AG09309 (cell line): ENCODE measurements around the gene PECR.

Experiments used
- DNase-seq: peaks from one replicate; pipeline ENCODE4 v3.0.0-alpha.2; 2010; ENCODE audit warnings: low read depth
- H3K4me3 ChIP-seq: 2 replicates; pipeline ENCODE4 v1.5.1; 2011; ENCODE audit warnings: mild to moderate bottlenecking, low read depth, low read length, moderate library complexity; ENCODE audit not compliant: control insufficient read depth
- TF ChIP-seq, protein P1 (sequence below): IDR thresholded peaks from 2 replicates; pipeline ENCODE4 v1.5.1; 2011; ENCODE audit warnings: mild to moderate bottlenecking, low read depth, low read length, inconsistent platforms; ENCODE audit not compliant: insufficient read depth, control insufficient read depth; ENCODE audit errors: missing control alignments

The PECR gene

DNA sequence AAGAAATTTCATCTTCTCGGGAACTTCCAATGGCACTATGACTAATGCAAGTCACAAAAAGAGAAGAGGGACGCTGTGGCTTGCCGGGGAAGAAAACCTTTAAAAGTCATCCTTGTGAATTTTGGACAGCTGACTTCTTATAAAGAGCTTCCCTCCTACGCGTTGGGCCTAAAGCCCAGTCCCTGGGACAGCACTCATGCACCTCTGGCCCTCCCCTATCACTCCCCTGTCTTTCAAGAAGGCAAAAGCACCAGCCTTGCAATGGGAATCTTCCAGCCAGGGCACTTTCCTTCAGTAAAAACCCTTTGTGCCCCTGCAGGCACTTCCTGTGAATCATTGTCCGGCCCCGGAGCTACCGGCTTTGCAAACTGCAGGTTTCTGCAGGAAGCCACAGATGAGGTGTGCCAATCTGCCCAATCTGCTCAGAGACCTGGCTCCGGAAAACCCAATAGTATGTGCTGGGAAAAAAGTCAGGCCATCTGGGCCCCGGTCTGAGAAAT is 75.4 kb downstream of the PECR start:
- no peak for DNase-seq
- no peak overlapping the region for H3K4me3 ChIP-seq
- TF ChIP-seq, protein P1, sequence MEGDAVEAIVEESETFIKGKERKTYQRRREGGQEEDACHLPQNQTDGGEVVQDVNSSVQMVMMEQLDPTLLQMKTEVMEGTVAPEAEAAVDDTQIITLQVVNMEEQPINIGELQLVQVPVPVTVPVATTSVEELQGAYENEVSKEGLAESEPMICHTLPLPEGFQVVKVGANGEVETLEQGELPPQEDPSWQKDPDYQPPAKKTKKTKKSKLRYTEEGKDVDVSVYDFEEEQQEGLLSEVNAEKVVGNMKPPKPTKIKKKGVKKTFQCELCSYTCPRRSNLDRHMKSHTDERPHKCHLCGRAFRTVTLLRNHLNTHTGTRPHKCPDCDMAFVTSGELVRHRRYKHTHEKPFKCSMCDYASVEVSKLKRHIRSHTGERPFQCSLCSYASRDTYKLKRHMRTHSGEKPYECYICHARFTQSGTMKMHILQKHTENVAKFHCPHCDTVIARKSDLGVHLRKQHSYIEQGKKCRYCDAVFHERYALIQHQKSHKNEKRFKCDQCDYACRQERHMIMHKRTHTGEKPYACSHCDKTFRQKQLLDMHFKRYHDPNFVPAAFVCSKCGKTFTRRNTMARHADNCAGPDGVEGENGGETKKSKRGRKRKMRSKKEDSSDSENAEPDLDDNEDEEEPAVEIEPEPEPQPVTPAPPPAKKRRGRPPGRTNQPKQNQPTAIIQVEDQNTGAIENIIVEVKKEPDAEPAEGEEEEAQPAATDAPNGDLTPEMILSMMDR, result no peak

DNA sequence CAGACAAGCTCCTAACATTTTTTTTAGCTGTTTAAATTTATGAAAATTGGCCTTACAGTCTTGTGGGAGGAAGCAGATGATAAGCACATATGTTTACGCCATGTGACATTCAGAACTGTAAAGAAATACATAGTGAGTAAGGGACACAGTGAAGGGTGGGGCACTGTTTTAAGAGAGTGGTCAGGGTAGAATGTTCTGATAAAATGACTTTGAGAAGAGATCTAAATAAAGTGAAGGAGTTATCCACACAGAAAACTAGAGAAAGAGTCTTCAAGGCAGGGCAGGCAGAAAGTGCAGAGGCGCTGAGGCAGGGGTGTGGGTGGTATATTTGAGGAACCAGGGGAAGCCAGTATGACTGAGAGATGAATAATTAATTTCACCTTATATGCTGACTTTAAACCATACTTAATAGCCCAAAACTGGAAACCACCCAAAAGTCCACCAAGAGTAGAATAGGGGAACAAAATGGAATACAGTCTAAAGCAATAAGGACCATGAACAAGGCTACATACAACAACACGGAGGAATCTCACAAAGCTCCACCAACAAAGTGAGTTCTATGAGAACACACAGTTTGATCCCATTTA is 76.8 kb downstream of the PECR start:
- TF ChIP-seq, protein P1, result no peak
- DNase-seq, result no peak
- H3K4me3 ChIP-seq, result no peak overlapping the region

DNA sequence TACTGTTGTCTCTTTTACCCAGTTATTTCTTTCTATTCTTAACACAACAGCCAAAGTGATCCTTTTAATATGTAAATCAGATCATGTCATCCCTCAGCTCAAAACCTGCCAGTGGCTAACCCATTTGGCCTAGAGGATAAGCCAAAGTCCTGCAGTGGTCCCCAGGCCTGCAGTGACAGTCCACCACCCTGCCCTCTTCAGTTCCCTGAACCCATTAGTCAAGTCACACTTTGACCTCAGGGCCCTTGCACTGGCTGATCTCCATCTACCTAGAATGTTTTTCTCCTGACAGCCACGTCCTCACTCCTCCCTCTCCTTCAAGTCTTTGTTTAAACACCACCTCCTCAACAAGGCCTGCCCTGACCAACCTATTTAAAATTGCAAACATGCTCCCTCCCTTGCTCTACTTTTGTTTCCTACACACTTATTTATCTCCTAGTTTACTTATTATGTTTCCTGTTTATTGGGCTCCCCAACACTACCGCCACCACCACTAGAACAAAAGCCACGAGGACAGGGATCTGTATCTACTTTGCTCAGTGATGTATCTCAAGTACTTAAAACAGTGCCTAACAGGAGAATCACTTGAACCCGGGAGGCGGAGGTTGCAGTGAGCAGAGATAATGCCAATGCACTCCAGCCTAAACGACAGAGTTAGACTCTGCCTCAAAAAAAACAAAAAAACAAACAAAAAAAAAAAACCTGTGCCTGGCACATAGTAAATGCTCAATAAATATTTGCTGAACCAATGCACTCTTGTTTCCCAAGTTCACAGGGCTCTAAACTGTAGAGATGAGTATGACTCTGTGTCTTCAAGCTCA is 77.5 kb downstream of the PECR start:
- no peak for DNase-seq
- H3K4me3 ChIP-seq, result no peak overlapping the region
- TF ChIP-seq, protein P1, result no peak

DNA sequence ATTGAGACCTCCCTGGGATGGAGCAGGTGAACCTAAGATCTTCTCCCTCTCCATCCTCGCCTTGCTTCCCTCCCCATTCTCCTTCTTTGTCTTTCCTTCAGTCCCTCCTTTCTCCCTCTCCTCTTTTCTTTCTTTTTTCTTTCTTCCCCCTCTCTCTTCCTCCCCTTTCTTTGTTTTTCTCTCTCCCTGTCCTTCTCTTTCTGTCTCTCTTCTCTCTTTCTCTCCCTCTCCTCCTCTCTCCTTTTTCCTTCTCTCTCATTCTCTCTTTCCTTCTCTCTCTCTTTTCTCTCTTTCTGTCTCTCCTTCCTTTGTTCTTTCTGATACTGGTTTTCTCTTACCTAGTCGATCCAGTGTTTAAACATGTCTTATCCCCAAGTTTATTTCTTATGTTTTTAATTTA is 78.9 kb downstream of the PECR start:
- no peak for DNase-seq
- no peak overlapping the region for H3K4me3 ChIP-seq
- TF ChIP-seq, protein P1, result no peak

DNA sequence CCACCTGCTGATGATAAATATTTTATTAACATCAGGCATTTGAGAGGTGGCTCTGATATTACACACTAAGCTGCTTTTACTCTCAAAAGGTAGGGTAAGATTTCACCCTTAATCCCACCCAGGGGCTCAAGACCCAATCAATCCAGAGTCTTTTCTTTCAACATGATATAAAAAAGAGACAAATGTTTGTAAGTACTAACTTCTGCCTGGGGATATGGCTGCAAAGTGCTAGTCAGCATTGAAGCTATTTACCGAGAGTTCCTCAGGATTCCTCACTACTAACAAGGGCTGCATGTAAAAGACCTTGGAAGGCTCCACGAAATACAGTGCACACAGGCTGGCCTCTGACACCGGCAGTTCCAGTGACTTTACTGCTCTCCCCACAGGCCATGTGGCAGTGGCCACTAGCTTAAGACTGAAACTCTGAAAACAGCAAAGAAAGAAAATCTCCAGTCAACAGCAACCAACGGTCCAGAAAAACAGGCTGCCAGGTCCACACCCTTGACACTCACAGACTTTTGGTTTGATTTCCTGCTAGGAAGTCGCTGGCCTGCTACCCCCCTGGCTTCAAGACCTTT is 79.4 kb downstream of the PECR start:
- no peak overlapping the region for H3K4me3 ChIP-seq
- TF ChIP-seq, protein P1, result no peak
- DNase-seq, result no peak

DNA sequence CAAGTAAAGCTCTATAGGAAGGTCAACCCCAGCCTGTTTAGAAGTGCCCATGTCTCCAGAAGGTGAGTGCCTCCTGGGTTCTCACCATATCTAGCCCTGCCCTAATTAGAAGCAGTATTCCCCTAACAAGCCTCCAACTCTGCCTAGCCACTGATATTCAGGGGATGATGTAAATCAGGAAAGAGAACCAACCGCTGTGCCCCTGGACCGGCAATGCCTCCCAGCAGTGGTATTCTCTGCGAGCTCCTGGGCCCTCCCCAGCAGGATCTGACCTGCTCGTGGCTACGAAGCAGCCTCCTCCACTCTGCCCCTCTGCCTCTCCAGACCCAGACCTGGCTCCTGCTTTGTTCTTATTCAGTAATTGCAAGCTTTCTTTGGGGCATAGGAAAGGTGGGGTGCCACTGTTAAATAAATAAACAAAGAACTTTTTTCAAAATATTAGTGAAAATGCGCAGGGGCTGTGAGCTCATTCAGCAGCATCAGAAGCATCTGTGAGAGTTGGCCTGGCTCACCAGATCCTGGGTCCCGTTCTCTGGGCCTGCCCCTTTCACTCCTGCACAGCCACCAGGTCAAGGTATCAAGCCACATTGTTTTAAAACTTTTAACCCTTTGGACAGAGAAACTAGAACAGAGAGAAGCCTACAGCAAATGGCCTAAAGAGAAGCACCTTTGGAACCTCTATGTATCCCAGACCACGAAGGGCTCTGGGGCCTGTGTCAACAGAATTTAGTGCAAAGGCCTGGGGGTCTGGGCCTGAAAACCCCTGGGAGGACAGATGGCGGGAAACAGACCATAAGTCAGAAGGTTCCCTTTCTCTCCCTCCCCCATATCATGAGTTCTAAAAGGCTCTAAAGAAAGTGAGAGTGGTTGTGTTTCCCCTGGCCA is 80.2 kb downstream of the PECR start:
- no peak for DNase-seq
- TF ChIP-seq, protein P1, result no peak
- no peak overlapping the region for H3K4me3 ChIP-seq
